Stimulated activated CD8-positive, alpha-beta memory T cell treated with anti-CD3 and anti-CD28 coated beads, Interleukin-2, amount 100 ng/mL, for 1 hour (primary cell): ENCODE measurements around the gene GFAP.

Source experiments
- DNase-seq, 2 donors: peaks; one replicate each; pipeline ENCODE4 v3.0.0-alpha.2; 2020; ENCODE audit warnings: low read depth in 2 of 2

Gene GFAP

DNA sequence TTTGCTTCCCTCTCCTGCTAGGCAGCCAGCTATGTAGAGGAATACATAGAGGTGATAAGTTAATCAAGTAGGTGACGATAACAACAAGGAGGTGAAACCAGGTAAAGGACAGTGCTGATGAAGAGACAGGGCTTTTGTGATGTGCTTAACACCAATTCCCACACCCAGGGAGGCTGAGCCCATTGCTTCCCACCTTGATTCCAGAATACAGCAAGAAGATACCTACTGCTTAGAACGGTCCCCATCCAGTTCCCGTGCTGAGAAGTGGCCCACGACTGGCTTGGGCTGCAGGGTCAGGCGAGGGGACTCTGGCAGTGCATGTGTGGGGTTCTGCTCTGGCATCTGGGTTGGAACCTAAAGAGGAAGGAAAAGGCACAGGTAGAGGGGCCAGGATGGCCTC lies 16.1 kb upstream of the GFAP start:
- no peak for DNase-seq

DNA sequence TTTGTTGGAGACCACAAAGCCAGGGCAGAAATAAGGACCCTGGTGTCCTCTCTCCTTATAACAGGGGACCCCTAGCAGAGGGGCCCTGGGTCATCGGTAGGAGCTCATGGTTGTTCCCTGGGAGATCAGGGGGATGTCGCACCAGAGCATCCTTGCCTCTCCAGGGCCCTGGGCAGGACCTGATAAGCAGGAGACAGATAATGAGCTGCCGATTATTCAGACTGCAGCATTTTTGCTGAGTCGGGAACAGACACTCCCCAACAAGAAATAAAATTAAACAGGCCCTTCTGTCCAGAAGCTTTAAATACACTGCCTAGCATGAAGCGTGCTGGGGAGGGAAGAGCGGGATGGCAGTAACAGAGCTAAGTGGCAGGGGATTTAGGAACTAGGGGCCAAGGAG lies 15.4 kb upstream of the GFAP start:
- DNase-seq = no peak

DNA sequence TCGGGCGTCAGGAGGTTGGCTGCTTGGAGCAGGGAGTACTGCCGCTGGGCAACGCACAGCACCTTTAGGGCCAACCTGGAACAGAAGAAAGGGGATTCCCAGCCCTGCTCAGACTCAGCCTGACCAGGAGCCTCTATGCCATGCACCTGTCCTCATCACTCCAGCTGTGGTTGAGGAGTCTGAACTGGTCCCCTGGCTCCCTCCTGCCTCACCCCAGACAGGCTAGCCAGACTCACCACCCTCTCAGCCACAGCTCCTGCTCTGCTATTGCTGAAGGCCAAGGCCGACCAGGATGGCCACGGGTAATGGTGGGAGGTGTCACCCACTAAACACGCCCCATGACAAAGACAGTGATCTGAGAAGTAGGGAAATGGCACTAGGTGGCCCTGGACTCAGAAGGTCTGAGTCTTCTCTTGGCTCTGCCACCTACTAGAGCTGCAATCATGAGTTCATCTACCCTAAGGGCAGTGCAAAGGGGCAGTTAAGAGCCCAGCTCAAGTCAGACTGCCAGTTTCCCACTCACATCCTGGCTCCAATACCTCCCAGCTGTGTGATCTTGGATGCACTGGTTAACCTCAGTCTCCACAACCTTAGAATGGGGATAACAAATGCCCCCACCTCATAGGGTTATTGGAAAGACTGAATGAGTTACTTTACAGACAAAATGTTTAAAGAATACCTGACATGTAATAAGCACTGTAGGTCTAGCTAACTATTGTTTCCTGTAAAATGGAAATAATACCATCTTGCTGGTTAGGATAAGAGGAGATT lies 13.8 kb upstream of the GFAP start:
- no peak for DNase-seq

DNA sequence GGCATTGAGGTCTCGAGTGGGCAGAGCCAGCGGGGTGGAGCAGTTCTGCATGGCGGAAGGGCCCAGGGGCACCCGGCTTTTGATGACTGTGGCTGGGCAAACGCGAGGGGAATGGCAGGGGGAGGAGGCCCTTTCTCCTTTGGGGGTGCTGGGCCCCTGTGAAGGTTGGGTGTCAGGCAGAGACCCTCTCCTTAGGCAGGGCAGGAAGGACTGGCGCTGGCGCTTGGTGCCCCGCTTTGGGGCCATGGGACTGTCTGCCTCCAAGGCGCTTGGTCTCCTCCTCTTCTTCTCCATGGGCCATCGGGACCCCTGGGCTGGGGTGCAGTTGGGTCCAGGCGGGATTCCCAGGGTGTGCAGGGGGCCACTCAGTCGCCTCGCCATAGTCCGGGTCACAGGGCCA lies 12.8 kb upstream of the GFAP start:
- no peak for DNase-seq

DNA sequence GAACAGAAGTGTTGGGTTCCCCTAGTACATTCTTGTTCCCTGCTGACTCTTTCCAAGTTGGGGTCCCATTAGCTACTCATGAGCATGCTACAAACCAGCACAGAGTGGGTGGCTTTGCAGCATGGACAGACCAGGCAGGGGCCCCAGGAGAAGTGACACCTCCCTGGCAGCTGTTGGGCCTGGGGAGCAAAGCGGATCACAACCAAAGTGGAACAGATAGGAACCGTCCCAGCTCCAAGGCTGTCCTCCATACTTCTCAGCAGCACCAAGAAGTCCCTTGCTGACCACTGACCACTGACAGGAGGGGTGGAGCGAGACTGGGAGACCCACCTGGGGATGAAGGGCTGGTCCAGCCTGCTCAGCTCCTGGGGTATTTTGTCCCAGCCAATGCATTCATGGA lies 12.4 kb upstream of the GFAP start:
- no peak for DNase-seq

DNA sequence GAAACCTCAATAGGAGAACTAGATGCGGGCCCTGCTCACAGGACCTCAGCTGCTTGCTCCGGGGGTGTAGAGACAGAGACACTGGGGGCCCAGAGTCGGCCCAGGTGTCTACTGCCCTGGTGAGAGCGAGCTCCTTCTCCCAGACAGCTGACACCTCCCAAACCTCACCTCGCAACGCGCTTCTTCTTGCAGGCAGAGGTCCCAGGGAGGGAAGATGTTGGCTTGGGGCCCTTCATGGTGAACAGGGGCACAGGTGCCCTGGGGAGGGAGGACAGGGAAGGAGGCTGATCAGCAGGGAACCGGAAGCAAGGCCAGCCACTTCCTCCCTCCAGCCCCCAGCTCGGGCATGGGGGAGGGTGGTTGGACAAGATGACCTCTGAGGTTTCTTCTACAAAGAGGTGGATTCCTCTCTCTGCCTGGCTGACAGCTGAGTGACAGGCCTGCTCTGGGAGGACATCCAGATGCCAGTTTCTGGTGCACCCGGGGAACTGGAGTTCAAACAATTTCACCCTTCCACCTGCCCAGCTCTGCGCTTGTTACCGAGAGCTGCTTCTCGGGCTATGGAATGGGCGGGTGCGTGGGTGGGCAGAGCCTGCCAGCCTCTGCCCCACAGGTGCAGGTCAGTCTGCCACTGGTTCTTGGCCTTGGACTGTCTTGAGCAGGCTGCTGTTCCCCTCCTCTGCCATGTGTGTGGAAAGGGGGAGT lies 11.7 kb upstream of the GFAP start:
- DNase-seq = no peak

DNA sequence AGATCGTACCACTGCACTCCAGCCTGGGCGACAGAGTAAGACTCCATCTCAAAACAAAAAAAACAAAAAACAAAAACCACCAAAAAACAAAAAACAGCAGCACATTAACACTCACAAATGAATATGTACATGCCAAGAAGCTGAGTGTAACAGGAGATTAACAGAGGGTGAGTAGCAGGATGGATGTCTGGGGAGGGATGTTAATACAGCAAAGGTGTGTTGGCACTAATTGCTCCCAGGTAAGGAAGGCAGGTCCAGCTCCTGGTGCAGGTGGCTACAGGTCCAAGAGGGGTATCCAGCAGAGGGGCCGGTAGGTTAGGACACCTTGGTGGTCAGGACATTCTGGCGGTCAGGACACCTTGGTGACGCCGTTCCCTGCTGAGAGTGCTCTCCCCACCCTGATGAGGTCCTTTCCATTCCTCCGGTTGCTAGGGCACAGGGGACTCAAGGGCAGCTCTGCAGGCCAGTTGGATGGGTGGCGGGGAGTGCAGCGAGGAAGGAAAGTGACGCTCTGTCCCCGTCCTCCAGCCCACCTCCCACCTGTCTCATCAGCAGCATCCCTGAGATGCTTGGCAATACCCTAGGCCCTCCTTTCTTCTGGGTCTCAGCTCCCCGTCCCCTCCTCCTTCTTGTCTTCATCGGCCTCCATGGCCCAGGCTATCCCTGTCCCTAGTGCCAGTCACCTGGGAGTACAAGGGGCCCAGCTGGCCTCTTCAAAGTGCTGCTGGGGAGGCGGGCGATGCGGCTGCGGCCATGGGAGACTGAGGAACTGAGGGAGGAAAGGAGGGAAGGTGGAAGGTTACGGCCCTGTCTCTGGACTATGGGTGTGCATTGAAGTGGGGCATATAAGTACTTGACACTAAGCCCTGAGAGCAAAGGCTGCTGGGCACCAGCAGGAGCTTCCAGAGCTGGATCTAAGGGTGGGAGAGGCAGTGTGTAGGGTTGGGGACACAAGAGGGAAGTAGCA lies 10.7 kb upstream of the GFAP start:
- DNase-seq = no peak

DNA sequence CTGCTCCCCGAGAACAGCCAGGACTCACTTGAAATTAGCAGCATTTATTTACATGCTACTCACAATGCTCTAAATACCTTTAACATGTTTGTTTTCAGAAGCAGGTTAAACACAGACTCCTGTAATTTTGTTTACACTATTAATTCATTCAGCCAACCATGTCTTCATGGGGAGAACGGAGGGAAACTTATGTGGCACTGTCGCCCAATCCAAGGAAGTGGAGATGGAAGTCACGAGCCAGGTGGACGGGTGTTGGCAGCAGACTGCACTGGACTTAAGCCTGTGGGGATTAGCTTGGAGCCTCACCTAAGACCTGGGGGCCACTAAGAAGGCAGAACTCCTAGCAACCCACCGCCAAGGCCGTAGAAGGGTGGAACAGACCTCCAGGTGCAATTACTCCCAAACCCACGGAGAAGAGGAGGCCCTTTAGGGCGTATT lies 8.8 kb upstream of the GFAP start:
- DNase-seq = no peak

DNA sequence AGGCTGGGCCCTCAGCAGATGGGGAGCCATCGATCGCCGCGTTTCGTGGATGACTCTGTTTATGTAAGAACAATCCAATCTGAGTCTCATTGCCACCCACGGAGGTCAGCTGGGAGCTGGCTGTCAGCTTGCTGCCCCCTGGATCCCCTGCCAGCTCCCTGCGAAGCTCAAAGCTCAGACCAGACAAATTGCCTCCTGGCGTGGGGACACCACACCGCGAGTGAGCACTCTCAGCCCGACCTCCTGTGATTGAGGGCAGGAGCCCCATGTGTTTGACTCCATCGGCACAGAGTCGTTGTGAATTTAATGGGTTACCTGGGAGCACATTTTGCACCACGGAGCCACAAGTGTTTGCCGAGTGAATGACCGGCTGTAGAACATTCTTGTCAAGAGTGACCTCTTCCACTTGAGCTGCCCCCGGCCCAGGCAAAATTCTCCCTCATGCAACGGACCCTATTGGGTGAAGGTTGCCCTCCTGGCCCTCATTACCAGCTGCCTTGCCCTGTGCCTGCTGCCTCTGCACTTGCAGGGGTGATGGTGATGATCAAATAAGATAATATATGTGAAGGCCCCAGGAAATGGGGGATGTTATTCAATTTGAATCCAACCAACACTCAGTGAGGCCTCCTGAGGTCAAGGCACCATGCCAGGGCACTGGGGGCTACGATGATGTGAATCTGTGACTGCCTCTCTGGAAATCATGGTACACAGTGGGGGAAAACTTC lies 7.6 kb upstream of the GFAP start:
- no peak for DNase-seq

DNA sequence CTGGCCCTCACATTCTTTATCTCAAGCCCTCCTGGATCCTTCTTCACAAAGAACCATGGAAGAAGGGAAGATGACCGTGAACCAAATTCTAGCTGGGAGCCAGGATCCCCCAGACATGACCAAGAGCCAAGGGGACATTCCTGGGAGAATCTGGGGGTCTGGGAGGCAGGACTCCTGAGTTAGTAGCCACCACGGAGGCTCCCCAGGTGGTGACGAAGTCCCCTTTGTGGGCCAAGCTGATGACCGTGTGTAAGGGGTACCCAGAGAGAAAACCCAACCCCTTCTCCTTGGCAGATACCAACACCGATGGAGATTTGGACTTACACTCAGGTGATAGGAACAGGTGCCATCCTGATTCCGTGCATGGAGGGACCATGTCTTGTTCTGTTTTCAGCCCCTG lies 6.8 kb upstream of the GFAP start:
- DNase-seq = no peak

DNA sequence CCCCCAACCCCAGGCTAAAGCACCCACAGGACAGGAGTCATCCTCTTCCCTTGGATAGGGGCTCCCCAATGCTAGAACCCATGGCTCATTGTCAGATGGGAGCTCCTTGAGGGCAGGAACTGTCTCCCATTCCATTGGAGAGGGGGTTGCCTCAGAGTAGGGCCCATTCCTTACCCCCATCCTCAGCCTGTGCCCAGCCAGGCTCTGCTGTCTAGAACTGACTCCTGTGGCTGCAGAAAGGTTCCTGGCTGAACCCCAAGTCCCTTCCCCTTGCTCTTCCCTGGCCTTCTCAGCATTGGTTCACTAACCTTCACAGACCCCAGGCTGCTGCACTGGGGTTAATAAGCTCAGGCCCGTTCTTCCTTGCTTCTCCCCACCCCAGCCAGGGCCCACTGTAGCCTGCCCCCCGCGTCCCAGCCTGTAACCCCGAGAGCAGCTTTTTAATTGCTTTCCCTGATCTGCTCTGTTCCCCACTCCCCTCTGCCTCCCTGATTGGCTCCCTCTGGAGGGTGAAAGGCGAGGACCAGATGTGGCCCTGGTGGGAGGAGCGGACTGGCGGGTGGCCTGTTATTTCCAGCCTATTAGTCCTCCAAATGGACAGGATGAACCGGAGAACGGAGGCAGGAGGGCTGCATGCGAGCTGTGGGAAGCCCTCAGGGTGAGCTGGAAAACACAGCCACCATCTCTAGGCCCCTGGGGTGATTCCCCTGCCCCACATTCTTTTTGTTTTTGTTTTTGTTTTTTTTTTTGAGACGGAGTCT lies 6.0 kb upstream of the GFAP start:
- DNase-seq = no peak

DNA sequence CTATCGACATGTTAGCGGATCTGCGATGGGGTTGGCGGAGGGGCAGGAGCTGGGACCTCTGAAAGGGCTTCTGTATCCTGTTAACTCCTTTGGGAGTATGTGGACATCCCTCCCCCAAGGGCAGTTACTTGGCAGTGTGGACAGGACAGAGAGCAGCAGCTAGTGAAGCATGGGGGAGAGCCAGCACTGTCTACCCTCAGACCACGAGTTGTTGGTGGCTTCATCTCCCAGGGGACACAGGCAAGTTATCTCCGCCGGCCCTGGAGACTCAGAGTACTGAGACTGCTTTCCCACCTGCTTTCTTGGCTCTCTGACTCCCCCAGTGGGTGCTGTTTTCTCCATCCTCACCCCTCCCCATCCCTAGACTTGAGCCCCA lies 5.3 kb upstream of the GFAP start:
- no peak for DNase-seq

DNA sequence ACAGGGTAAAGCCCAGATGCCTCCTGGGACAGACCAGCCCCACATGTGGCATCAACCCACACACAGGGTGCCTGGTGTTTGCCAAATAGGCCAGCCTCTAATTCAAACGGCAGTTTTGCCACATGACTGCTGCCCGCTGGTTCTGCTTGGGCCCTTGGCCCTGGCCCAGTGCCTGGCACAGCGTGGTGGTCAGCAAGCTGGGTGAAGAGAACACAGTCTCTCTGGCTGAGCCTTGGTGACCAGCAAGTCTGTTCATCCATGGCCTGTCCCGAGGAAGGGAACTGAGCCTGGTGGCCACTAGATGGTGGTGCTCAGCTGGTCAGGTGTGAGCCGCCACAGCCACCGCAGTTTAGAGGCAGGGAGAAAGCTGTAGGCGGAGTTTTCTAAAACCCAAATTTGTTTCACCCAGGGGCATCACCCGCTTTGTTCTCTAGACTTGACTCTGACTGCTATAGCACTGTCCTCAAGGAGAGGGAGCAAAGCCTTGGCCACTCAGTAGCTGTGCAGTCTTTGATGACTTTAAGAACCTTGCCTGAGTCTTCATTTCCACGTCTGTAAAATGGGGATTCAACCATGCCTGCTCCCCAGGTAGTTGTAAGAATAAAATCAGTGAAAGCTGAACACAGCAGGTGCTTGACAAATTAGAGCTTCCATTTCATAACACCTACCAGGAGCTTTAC lies 4.7 kb upstream of the GFAP start:
- peak in 1 of 2 donors; percentile 23 for DNase-seq

DNA sequence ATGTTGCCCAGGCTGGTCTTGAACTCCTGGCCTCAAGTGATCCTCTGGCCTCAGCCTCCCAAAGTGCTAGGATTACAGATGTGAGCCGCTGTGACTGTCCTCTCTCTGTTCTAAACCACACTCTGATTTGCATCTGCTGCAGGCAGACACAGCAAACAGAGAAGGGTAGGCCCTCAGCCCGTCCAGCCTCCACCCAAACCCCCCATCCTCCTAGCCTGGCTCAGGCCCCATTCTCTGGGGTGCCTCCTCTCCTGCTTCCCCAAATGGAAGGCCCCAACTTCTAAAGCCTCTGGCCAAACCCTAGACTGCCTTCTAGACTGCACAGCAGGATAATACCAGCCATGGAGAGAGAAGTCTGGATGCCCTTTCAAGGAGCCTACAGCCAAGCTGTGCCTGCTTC lies 4.1 kb upstream of the GFAP start:
- DNase-seq = no peak

DNA sequence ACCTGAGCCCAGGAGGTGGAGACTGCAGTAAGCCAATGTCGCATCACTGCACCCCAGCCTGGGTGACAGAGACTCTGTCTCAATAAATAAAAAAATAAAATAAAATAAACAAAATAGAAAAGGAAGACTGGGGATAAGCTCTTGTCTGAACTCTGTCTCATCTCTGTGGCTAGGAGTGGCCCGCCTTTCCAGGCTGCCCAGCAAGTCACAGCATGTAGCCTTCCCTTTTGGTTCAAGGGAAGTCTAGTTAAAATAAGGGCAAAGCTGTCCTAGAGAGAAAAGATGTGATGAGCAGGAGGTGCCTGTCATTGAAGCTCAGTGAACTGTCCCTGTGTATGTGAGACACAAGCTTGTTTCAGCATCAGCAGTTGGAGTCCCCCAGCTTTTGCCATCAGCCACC lies 2.7 kb upstream of the GFAP start:
- no peak for DNase-seq

DNA sequence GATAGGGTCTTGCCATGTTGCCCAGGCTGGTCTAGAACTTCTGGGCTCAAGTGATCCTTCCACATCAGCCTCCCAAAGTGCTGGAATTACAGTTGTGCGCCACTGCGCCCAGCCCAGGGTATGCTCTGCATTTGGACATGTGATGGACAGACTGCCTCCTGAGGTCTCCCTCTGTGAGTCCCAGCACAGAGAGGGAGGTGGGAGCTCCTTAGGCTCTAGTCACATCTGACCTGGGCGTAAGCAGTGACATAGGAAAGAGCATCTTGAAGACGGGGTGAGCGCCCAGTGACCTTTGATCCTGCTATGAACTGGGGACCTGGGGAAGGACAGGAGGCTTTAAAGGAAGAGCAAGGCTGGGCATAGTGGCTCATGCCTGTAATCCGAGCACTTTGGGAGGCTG lies 2.2 kb upstream of the GFAP start:
- DNase-seq = no peak

DNA sequence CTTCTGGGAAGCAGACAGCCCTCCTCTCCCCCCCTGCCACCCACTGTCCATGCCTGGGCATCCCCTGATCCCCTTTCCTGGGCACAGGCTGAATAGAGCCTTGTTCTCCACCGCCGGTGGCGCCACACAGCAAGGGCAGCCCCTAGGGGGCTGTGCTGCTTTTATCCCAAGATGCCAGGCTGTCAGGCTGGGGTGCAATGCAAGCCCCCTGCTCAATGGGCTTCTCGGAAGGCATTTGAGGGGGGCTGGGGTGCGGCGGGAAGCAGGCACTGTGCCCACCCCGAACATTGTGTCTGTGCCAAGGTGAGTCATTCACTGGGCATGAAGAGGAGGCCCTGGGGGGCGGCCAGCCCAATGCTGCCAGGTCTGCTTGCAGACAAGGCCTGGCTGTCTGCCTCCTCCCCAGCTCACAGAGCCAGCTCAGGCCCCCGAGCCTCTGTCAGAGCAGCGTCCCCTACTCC lies 1.5 kb upstream of the GFAP start:
- DNase-seq = no peak

DNA sequence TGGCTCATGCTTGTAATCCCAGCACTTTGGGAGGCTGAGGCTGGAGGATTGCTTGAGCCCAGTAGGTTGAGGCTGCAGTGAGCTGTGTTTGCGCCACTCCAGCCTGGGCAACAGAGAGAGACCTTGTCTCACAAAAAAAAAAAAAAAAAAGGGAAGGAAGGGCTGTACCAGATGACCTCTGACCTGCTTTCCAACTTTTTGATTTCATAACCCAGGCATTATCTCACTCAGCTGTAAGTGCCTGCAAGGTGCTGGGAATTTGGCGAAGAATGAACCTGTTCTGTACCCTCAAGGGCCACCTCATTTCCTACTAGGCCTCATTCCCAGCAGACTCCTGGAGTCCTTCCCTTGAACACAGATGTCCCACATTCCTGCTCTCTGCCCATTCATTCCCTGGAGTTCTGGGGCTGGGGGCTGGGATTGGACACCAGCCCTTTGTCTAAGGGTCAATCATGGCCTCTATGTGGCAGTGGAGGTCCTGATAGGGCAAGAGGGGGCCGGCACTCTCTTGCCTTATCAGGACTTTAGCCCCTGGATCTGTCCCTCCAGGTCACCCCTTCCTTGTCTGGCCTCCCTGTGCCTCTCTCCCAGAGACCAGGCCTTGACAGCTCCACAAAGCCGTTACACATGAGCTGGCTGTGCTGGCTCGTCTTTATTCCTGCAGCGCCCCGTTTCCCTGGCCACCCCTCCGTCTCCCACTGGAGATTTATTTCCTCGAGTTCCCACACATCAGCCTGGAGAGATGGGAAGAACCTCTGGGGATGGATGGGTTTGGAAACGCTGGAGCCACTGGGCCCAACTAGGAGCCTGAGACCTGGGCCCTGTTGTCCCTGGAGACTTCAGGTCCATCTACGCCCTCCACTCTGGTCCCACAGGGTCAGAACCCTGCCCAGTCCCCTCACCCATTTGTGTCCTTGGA lies 821 bp upstream of the GFAP start:
- no peak for DNase-seq

DNA sequence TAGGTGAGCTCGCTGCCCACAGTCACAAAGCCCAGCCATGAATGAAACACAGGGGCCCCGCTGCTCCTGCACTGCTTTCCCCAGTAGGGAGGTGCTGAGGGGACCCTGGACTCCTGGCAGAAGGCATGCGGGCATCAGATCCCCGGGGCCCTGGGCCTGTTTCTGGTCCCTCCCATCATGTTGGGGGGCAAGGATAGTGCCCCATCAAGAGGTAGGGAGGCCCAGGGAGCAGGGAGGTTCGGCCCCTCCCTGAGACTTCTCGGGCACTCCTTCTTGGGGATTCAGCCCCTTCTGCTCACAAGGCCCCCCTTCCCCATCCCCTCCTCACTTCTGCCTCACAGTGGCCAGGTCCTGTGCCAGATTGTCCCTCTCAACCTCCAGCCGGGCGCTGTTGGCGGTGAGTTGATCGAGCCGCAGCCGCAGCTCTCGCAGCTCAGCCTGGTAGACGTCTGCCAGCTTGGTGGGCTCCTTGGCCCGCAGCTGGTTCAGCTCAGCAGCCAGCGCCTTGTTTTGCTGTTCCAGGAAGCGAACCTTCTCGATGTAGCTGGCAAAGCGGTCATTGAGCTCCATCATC lies 515 bp downstream of the GFAP start:
- no peak for DNase-seq
